Parathyroid adenoma (tissue), 2 donors: ENCODE measurements around the gene SHISA5.

ENCODE experiments used
- H2AFZ ChIP-seq: fragments of 300-600 bp; sonication (generic); one replicate; pipeline ENCODE4 v1.7.0; 2017; ENCODE audit warnings: antibody characterized with exemption, mild to moderate bottlenecking
- H3K27ac ChIP-seq: fragments of 300-600 bp; sonication (generic); one replicate; pipeline ENCODE4 v1.7.0; 2017
- H3K27me3 ChIP-seq: fragments of 300-600 bp; sonication (generic); one replicate; pipeline ENCODE4 v1.7.0; 2017; ENCODE audit warnings: low read length; ENCODE audit not compliant: control insufficient read depth, insufficient read depth
- H3K36me3 ChIP-seq: fragments of 300-600 bp; sonication (generic); one replicate; pipeline ENCODE4 v1.7.0; 2017; ENCODE audit warnings: low read length; ENCODE audit not compliant: control insufficient read depth, insufficient read depth
- H3K4me1 ChIP-seq: fragments of 300-600 bp; sonication (generic); one replicate; pipeline ENCODE4 v1.7.0; 2017; ENCODE audit warnings: control low read depth
- H3K4me2 ChIP-seq: fragments of 300-600 bp; sonication (generic); one replicate; pipeline ENCODE4 v1.7.0; 2017; ENCODE audit warnings: low read length
- H3K4me3 ChIP-seq: fragments of 300-600 bp; sonication (generic); one replicate; pipeline ENCODE4 v1.7.0; 2017; ENCODE audit warnings: low read depth, low read length
- H3K79me2 ChIP-seq: fragments of 300-600 bp; sonication (generic); one replicate; pipeline ENCODE4 v1.7.0; 2017; ENCODE audit warnings: control low read depth
- H3K9ac ChIP-seq: fragments of 300-600 bp; sonication (generic); one replicate; pipeline ENCODE4 v1.7.0; 2017; ENCODE audit warnings: mild to moderate bottlenecking
- H3K9me3 ChIP-seq: fragments of 300-600 bp; sonication (generic); one replicate; pipeline ENCODE4 v1.7.0; 2017; ENCODE audit warnings: low read length; ENCODE audit not compliant: control insufficient read depth
- TF ChIP-seq, protein P1 (sequence below): fragments of 300-600 bp; sonication (generic); IDR thresholded peaks from one replicate; pipeline ENCODE4 v1.7.0; 2017; ENCODE audit warnings: antibody characterized with exemption, mild to moderate bottlenecking
- donor health status: primary hyperparathyroidism.

Gene SHISA5

DNA sequence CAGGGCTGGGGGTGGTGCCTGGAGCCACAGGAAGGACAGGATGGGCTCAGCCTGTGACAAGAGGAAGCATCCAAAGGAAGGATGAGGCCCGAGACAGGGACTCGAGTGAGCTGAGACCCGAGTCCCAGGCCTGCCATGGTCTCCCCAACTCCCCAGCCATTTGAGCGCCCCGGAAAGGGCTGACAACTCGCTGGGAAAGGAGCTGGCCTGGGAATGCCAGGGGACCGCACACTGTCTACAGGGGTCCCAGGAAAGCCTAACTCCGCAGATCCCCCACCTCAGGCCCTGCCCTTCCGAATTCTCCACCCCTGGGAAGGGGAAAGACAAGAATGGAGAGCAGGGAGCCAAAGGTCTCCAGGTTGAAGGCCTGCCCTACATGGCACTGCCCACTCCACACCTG lies 21.0 kb upstream of the SHISA5 start:
- no peak overlapping the region for H3K4me2 ChIP-seq
- H2AFZ ChIP-seq: no peak overlapping the region
- H3K4me1 ChIP-seq: no peaks in the 10 kb centered on the region
- H3K9ac ChIP-seq: no peak overlapping the region
- TF ChIP-seq, protein P1, sequence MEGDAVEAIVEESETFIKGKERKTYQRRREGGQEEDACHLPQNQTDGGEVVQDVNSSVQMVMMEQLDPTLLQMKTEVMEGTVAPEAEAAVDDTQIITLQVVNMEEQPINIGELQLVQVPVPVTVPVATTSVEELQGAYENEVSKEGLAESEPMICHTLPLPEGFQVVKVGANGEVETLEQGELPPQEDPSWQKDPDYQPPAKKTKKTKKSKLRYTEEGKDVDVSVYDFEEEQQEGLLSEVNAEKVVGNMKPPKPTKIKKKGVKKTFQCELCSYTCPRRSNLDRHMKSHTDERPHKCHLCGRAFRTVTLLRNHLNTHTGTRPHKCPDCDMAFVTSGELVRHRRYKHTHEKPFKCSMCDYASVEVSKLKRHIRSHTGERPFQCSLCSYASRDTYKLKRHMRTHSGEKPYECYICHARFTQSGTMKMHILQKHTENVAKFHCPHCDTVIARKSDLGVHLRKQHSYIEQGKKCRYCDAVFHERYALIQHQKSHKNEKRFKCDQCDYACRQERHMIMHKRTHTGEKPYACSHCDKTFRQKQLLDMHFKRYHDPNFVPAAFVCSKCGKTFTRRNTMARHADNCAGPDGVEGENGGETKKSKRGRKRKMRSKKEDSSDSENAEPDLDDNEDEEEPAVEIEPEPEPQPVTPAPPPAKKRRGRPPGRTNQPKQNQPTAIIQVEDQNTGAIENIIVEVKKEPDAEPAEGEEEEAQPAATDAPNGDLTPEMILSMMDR: no peak
- H3K79me2 ChIP-seq: no peaks in the 10 kb centered on the region
- no peaks in the 10 kb centered on the region for H3K27me3 ChIP-seq
- H3K36me3 ChIP-seq: no peaks in the 10 kb centered on the region
- H3K4me3 ChIP-seq: no peak overlapping the region
- H3K27ac ChIP-seq: no peak overlapping the region
- H3K9me3 ChIP-seq: no peaks in the 10 kb centered on the region

DNA sequence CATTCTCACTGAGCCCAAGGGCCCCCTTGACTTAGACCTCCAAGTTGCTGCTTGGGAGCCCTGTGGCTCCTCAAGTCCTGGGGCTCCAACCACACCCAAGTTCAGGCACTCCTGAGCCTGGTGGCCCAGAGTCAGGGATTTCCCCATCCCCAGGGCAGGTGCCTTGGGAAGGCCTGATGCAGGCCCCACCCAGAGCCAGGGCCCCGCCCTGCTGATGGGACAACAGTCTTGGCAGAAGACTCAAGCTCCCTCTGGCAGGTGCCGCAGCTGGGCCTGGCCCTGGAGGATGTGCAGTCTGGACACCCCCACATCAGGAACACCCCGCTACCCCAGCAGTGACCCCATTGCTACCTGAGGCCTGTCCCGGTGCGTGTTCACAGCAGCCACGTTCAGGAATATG lies 17.7 kb upstream of the SHISA5 start:
- H3K9ac ChIP-seq: no peak overlapping the region
- H3K27ac ChIP-seq: no peak overlapping the region
- no peaks in the 10 kb centered on the region for H3K27me3 ChIP-seq
- no peaks in the 10 kb centered on the region for H3K9me3 ChIP-seq
- H3K4me2 ChIP-seq: no peak overlapping the region
- H2AFZ ChIP-seq: no peak overlapping the region
- H3K36me3 ChIP-seq: no peaks in the 10 kb centered on the region
- TF ChIP-seq, protein P1: no peak
- H3K79me2 ChIP-seq: no peaks in the 10 kb centered on the region
- no peak overlapping the region for H3K4me3 ChIP-seq
- no peaks in the 10 kb centered on the region for H3K4me1 ChIP-seq

DNA sequence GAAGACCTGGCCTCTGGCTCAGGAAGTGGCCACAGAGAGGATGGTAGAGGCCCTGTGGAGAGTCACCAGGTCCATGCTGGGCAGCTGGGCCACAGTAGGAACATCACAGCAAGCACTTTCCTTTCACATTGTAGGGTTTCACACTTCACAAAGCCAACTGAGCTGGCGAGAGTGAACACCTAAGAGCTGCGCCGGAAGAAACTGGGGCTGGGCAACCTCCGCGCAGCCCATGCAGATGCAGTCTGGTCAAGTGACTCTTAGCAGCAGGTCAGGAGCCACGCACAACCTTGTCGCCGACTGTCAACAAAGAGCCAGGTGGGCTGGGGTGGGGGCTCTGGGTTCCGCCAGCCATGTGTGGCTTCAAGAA lies 15.3 kb upstream of the SHISA5 start:
- H3K4me1 ChIP-seq: no peaks in the 10 kb centered on the region
- no peaks in the 10 kb centered on the region for H3K9me3 ChIP-seq
- no peak overlapping the region for H3K27ac ChIP-seq
- no peak overlapping the region for H3K4me2 ChIP-seq
- no peaks in the 10 kb centered on the region for H3K27me3 ChIP-seq
- no peak overlapping the region for H3K4me3 ChIP-seq
- no peak overlapping the region for H2AFZ ChIP-seq
- H3K36me3 ChIP-seq: no peaks in the 10 kb centered on the region
- TF ChIP-seq, protein P1: no peak
- H3K9ac ChIP-seq: no peak overlapping the region
- no peaks in the 10 kb centered on the region for H3K79me2 ChIP-seq

DNA sequence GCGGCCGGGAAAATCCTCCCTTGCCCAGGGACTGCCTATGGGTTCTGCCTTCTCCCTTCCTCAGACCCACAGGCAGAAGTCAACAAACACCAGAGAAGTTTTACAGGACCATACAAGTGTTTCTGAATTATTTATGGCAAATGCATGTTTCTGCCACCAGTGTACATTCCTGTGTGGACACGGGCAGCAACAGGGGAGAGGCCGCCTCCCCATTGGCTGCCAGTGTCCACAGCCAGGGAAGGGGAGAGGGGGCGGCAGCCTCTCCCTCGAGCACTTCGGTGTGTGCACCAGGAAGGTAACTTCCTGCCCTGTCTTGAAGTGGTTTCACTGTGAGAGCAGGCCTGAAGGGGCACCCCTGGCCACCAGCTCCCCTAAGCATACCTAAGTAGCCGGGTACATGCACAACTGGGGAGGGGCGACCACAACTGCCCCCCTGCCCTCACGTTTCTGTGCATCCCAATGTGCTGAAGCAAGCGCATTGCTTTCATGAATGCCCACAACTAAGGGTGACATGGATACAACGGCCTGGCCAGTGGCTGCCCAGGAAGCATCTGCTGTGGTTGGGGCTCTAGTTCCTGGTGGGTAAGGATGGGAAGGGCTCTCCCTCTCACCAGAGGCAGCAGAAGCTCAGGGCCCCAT lies 14.8 kb upstream of the SHISA5 start:
- Histone ChIP-seq H3K9me3 (no peaks in the 10 kb centered on the region), H3K79me2 (no peaks in the 10 kb centered on the region), H3K4me3 (no peak overlapping the region), H3K9ac (no peak overlapping the region), H3K27ac (no peak overlapping the region), H3K36me3 (no peaks in the 10 kb centered on the region), H3K4me1 (no peaks in the 10 kb centered on the region), H2AFZ (no peak overlapping the region), H3K4me2 (no peak overlapping the region), H3K27me3 (no peaks in the 10 kb centered on the region)
- TF ChIP-seq, protein P1: no peak

DNA sequence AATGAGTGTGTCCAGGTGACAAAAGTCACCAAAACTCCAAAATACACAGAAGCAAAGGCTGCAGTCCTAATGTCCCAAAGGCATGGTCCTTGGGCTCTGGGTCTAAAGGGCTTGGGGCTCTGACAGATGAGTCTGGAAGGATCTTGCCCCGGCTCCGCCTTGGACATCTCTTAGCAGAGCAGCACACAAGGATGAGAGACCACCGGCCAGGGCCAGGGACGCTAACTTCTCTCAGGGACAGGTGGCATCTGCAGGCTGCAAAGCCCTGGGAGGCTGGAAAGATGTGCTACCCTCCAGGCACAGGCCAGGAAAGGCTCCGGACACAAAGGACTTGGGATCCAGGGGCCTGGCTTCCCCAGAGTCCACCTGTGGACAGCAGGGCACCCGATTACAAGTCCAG lies 14.1 kb upstream of the SHISA5 start:
- Histone ChIP-seq H3K4me1 (no peaks in the 10 kb centered on the region), H2AFZ (no peak overlapping the region), H3K9me3 (no peaks in the 10 kb centered on the region), H3K9ac (no peak overlapping the region), H3K4me2 (no peak overlapping the region), H3K36me3 (no peaks in the 10 kb centered on the region), H3K4me3 (no peak overlapping the region), H3K27ac (no peak overlapping the region), H3K79me2 (no peaks in the 10 kb centered on the region), H3K27me3 (no peaks in the 10 kb centered on the region)
- TF ChIP-seq, protein P1: no peak
